GM12878 (cell line): ENCODE results near the gene NMRK1. TPM values are rescaled to one million over a fixed set of nuclear protein-coding genes. Genes with fewer than 3 reads are reported as not detected.

Experiments used
- ASH2L ChIP-seq: fragments of 300-600, 200-600 bp; sonication (generic); IDR thresholded peaks from 2 replicates; pipeline ENCODE4 v1.6.1; 2017; ENCODE audit warnings: low read depth, mild to moderate bottlenecking, borderline replicate concordance
- BCL11A ChIP-seq: IDR thresholded peaks from 2 replicates; pipeline ENCODE4 v1.6.1; 2011; ENCODE audit warnings: low read depth, low read length
- BCL3 ChIP-seq: IDR thresholded peaks from 2 replicates; pipeline ENCODE4 v1.6.1; 2011; ENCODE audit warnings: borderline replicate concordance, low read depth, mild to moderate bottlenecking, moderate library complexity, low read length; ENCODE audit not compliant: insufficient read depth, poor library complexity, severe bottlenecking
- BMI1 ChIP-seq: fragments of 450-650 bp; IDR thresholded peaks from 2 replicates; pipeline ENCODE4 v1.6.1; 2016; ENCODE audit warnings: mild to moderate bottlenecking, moderate library complexity, borderline replicate concordance
- BRCA1 ChIP-seq: IDR thresholded peaks from 2 replicates; pipeline ENCODE4 v1.6.1; 2011; ENCODE audit warnings: low read depth, low read length, improper control_type of control experiment
- CBX3 ChIP-seq: fragments of 200-600 bp; sonication (generic); IDR thresholded peaks from 2 replicates; pipeline ENCODE4 v1.6.1; 2016; ENCODE audit warnings: low read depth, borderline replicate concordance
- CHD2 ChIP-seq: IDR thresholded peaks from 2 replicates; pipeline ENCODE4 v1.6.1; 2011; ENCODE audit warnings: low read depth, low read length, improper control_type of control experiment, borderline replicate concordance
- CREB1 ChIP-seq: IDR thresholded peaks from 2 replicates; pipeline ENCODE4 v1.6.1; 2012; ENCODE audit warnings: low read depth, mild to moderate bottlenecking, inconsistent platforms
- HCFC1 ChIP-seq: fragments of 150-350 bp; IDR thresholded peaks from 2 replicates; pipeline ENCODE4 v1.6.1; 2014; ENCODE audit warnings: low read length
- IKZF2 ChIP-seq, 2 experiments: fragments of 450-650 bp; IDR thresholded peaks; 2 replicates each; pipeline ENCODE4 v1.6.1; 2017; ENCODE audit warnings: mild to moderate bottlenecking in 2 of 2, moderate library complexity in 2 of 2
- NBN ChIP-seq: fragments of 450-650 bp; IDR thresholded peaks from 2 replicates; pipeline ENCODE4 v1.6.1; 2016
- NR2C2 ChIP-seq: IDR thresholded peaks from 2 replicates; pipeline ENCODE4 v1.6.1; 2011; ENCODE audit warnings: borderline replicate concordance, low read depth; ENCODE audit not compliant: control insufficient read depth, insufficient read length
- NR2F1 ChIP-seq: fragments of 450-650 bp; conservative IDR thresholded peaks from 2 replicates; pipeline ENCODE4 v1.6.1; 2017; ENCODE audit warnings: mild to moderate bottlenecking
- RUNX3 ChIP-seq: IDR thresholded peaks from 2 replicates; pipeline ENCODE4 v1.6.1; 2012; ENCODE audit warnings: low read length, inconsistent platforms
- SMAD5 ChIP-seq: IDR thresholded peaks from 2 replicates; pipeline ENCODE4 v1.6.1; 2016; ENCODE audit warnings: antibody characterized with exemption, low read depth
- SREBF2 ChIP-seq: IDR thresholded peaks from 2 replicates; pipeline ENCODE4 v1.6.1; 2012; ENCODE audit warnings: mild to moderate bottlenecking, low read length
- TARDBP ChIP-seq: IDR thresholded peaks from 2 replicates; pipeline ENCODE4 v1.6.1; 2016; ENCODE audit warnings: borderline replicate concordance
- TBL1XR1 ChIP-seq: IDR thresholded peaks from 2 replicates; pipeline ENCODE4 v1.6.1; 2012; ENCODE audit warnings: low read depth, low read length, improper control_type of control experiment
- polyA plus RNA-seq, 11 experiments: library from polyadenylated mRNA; depleted of rRNA in 4 of 11; unstranded in 6 of 11; stranded (reverse) in 5 of 11; fragments of >200 nt; fragmentation: Nextera tagmentation in 4 of 11; fragmentation: Illumina TruSeq in 1 of 11; extraction: Ambion mirVana in 4 of 11; extraction: Trizol in 1 of 11; gene quantifications; 1 replicate in 1 of 11; 2 replicates in 10 of 11; pipeline versions ENCODE4 v1.2.1 to v1.2.3, GENCODE V29; 2011 to 2016; ENCODE audit warnings: inconsistent platforms in 2 of 11, missing spikeins in 2 of 11, low read depth in 1 of 11
- total RNA-seq, 4 experiments: library from RNA; depleted of rRNA in 3 of 4; stranded (reverse); fragments of >200 nt in 3 of 4; fragmentation: Illumina TruSeq in 1 of 4; extraction: Trizol in 1 of 4; gene quantifications; 2 replicates each; pipeline versions ENCODE4 v1.2.1 to v1.2.3, GENCODE V29; 2013 to 2021
- TF ChIP-seq, protein P1 (sequence below): fragments of 450-650 bp; formaldehyde crosslinking; IDR thresholded peaks from 2 replicates; pipeline ENCODE4 v1.5.0; 2022; ENCODE audit warnings: mild to moderate bottlenecking, missing genetic modification characterization
- TF ChIP-seq, protein P2 (sequence below): IDR thresholded peaks from 2 replicates; pipeline ENCODE4 v1.6.1; 2011; ENCODE audit warnings: mild to moderate bottlenecking, low read depth, low read length, moderate library complexity; ENCODE audit not compliant: insufficient replicate concordance
- TF ChIP-seq, protein P3 (sequence below): IDR thresholded peaks from 2 replicates; pipeline ENCODE4 v1.6.1; 2011; ENCODE audit warnings: low read depth, low read length, improper control_type of control experiment, borderline replicate concordance

The NMRK1 gene
- total and polyA plus RNA-seq, 10 of the 15 experiments (the other 5 are each of a cell fraction or from before 2014, with no cell fraction given), result 8.4 to 17.2 (median 12.1) TPM

GRCh38 chr9:75088646-75089372, 854 bp upstream of the NMRK1 start (continued):
- TF ChIP-seq CREB1, result peak; percentile 10; the same call in 1 of the 2 replicates
- no peak for TF ChIP-seq TBL1XR1
- no peak for TF ChIP-seq CBX3
- TF ChIP-seq BCL3, result no peak
- no peak for TF ChIP-seq SMAD5
- TF ChIP-seq NR2F1, result no peak; the same call in 1 of the 2 replicates
- no peak for TF ChIP-seq NR2C2
- peak; percentile 18; the same call in 1 of the 2 replicates for TF ChIP-seq NBN
- no peak for TF ChIP-seq HCFC1
- TF ChIP-seq, protein P1, sequence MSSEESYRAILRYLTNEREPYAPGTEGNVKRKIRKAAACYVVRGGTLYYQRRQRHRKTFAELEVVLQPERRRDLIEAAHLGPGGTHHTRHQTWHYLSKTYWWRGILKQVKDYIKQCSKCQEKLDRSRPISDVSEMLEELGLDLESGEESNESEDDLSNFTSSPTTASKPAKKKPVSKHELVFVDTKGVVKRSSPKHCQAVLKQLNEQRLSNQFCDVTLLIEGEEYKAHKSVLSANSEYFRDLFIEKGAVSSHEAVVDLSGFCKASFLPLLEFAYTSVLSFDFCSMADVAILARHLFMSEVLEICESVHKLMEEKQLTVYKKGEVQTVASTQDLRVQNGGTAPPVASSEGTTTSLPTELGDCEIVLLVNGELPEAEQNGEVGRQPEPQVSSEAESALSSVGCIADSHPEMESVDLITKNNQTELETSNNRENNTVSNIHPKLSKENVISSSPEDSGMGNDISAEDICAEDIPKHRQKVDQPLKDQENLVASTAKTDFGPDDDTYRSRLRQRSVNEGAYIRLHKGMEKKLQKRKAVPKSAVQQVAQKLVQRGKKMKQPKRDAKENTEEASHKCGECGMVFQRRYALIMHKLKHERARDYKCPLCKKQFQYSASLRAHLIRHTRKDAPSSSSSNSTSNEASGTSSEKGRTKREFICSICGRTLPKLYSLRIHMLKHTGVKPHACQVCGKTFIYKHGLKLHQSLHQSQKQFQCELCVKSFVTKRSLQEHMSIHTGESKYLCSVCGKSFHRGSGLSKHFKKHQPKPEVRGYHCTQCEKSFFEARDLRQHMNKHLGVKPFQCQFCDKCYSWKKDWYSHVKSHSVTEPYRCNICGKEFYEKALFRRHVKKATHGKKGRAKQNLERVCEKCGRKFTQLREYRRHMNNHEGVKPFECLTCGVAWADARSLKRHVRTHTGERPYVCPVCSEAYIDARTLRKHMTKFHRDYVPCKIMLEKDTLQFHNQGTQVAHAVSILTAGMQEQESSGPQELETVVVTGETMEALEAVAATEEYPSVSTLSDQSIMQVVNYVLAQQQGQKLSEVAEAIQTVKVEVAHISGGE (CRISPR knock-in tag), result no peak
- no peak for TF ChIP-seq TARDBP
- TF ChIP-seq SREBF2, result no peak
- TF ChIP-seq BRCA1, result no peak
- TF ChIP-seq CHD2, result no peak
- no peak for TF ChIP-seq BMI1
- TF ChIP-seq RUNX3, result 0 out of 2 replicates have a peak, but pooled peaks have one; percentile 29
- TF ChIP-seq, protein P2, sequence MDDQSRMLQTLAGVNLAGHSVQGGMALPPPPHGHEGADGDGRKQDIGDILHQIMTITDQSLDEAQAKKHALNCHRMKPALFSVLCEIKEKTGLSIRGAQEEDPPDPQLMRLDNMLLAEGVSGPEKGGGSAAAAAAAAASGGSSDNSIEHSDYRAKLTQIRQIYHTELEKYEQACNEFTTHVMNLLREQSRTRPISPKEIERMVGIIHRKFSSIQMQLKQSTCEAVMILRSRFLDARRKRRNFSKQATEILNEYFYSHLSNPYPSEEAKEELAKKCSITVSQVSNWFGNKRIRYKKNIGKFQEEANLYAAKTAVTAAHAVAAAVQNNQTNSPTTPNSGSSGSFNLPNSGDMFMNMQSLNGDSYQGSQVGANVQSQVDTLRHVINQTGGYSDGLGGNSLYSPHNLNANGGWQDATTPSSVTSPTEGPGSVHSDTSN, result peak; percentile 62
- TF ChIP-seq BCL11A, result no peak; the same call in 1 of the 2 replicates
- TF ChIP-seq, protein P3, sequence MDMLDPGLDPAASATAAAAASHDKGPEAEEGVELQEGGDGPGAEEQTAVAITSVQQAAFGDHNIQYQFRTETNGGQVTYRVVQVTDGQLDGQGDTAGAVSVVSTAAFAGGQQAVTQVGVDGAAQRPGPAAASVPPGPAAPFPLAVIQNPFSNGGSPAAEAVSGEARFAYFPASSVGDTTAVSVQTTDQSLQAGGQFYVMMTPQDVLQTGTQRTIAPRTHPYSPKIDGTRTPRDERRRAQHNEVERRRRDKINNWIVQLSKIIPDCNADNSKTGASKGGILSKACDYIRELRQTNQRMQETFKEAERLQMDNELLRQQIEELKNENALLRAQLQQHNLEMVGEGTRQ, result no peak
- peak; percentile 50; the same call in 1 of the 2 replicates for TF ChIP-seq ASH2L
- peak; percentile 91 to 93 for TF ChIP-seq IKZF2 (IDR thresholded peaks at IDR 0.05)
